ENCODE data around the gene VWA3B.
A peak's percentile ranks its signal among the peaks of the same experiment; 100 is the strongest.

The VWA3B gene

DNA sequence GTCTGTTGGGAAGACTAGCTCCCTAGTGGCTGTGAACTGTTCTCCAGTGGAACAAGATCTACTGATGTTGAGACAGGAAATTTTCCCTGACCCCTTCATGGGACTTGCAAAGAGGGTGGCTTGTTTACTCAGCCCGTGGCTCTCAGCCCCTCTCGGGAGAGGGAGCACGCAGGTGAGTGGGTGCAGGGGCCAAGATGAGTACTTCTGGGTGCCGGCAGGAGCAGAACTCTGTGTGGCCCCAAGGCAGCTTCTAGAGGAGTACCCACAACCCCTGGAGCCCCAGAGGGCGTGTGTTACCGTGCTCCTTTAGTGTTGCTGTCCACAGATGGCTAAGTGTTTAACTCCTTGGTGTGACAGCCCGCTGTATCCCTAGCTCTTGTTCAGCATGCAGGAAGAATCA is 191.1 kb downstream of the VWA3B start:
- no peaks in the 10 kb centered on the region for H3K27me3 ChIP-seq (ENCODE audit: control insufficient read depth in 3 of 3, insufficient read depth in 3 of 3, low read depth in 1 of 3, low read length in 3 of 3)
- no peak overlapping the region for H2AFZ ChIP-seq (ENCODE audit: low read length)
- H3K27ac ChIP-seq (replicated peaks; ENCODE audit: low read length): no peak overlapping the region
- H3K4me1 ChIP-seq (ENCODE audit: control insufficient read depth in 2 of 2, insufficient read depth in 1 of 2, low read depth in 1 of 2, low read length in 2 of 2): peaks cover 6 to 8% of the 10 kb centered on the region in 2 donors
- no peaks in the 10 kb centered on the region for H3K36me3 ChIP-seq (replicated peaks in 1 of 2; ENCODE audit: control insufficient read depth in 2 of 2, insufficient read depth in 2 of 2, low read length in 2 of 2)
- H3K79me1 ChIP-seq (ENCODE audit: low read depth, low read length): no peaks in the 10 kb centered on the region
- no peak overlapping the region for H3K9ac ChIP-seq (ENCODE audit: low read depth, low read length, poor library complexity)
- H3K18ac ChIP-seq (ENCODE audit: low read length): no peak overlapping the region
- no peak for DNase-seq (ENCODE audit: low spot score)
- WGBS, 2 donors (ENCODE audit: extremely low coverage in 2 of 2, insufficient read length in 2 of 2, insufficient replicate concordance in 1 of 2): no CpG with 5 or more reads among the region's 7 CpGs
- no peak overlapping the region for H2BK5ac ChIP-seq (ENCODE audit: low read length)
- no peak overlapping the region for H3K4me3 ChIP-seq (ENCODE audit: low read length in 2 of 2)
- H2AK5ac ChIP-seq (ENCODE audit: low read depth, low read length): no peak overlapping the region
- no peak overlapping the region for H4K8ac ChIP-seq (ENCODE audit: low read depth, low read length)
- no peak overlapping the region for H3K4ac ChIP-seq (ENCODE audit: low read length)
- no peak overlapping the region for H3K14ac ChIP-seq (ENCODE audit: low read length)
- no peak overlapping the region for H4K91ac ChIP-seq (ENCODE audit: low read depth, low read length, poor library complexity)
- H3K9me3 ChIP-seq (replicated peaks in 1 of 2; ENCODE audit: control insufficient read depth in 2 of 2, insufficient read depth in 1 of 2, low read depth in 1 of 2, low read length in 2 of 2): peaks cover 4 to 8% of the 10 kb centered on the region in 2 donors
- H3K4me2 ChIP-seq (ENCODE audit: insufficient read depth, low read length, poor library complexity, severe bottlenecking): no peak overlapping the region
- no peak overlapping the region for H3K23ac ChIP-seq (ENCODE audit: low read depth, low read length, poor library complexity)
- no peak overlapping the region for H2BK12ac ChIP-seq (ENCODE audit: low read length)
- no peak overlapping the region for H2BK120ac ChIP-seq (ENCODE audit: low read depth, low read length)
- no peak overlapping the region for H2BK15ac ChIP-seq (ENCODE audit: low read length)

GRCh38 chr2:98280376-98281102 is 193.6 kb downstream of the VWA3B start:
- Histone ChIP-seq H3K4me1 (ENCODE audit: control insufficient read depth in 2 of 2, insufficient read depth in 1 of 2, low read depth in 1 of 2, low read length in 2 of 2) (peaks cover 6 to 8% of the 10 kb centered on the region in 2 donors), H4K8ac (ENCODE audit: low read depth, low read length) (no peak overlapping the region), H2BK15ac (ENCODE audit: low read length) (no peak overlapping the region), H2BK12ac (ENCODE audit: low read length) (no peak overlapping the region), H3K27ac (replicated peaks; ENCODE audit: low read length) (no peak overlapping the region), H3K4ac (ENCODE audit: low read length) (no peak overlapping the region), H2AFZ (ENCODE audit: low read length) (peak overlapping the region; percentile 46), H2AK5ac (ENCODE audit: low read depth, low read length) (no peak overlapping the region), H4K91ac (ENCODE audit: low read depth, low read length, poor library complexity) (no peak overlapping the region), H3K9ac (ENCODE audit: low read depth, low read length, poor library complexity) (no peak overlapping the region), H2BK5ac (ENCODE audit: low read length) (no peak overlapping the region), H3K9me3 (replicated peaks in 1 of 2; ENCODE audit: control insufficient read depth in 2 of 2, insufficient read depth in 1 of 2, low read depth in 1 of 2, low read length in 2 of 2) (peaks cover 4 to 8% of the 10 kb centered on the region in 2 donors), H2BK120ac (ENCODE audit: low read depth, low read length) (no peak overlapping the region), H3K14ac (ENCODE audit: low read length) (no peak overlapping the region), H3K18ac (ENCODE audit: low read length) (no peak overlapping the region), H3K4me2 (ENCODE audit: insufficient read depth, low read length, poor library complexity, severe bottlenecking) (no peak overlapping the region), H3K27me3 (ENCODE audit: control insufficient read depth in 3 of 3, insufficient read depth in 3 of 3, low read depth in 1 of 3, low read length in 3 of 3) (no peaks in the 10 kb centered on the region), H3K36me3 (replicated peaks in 1 of 2; ENCODE audit: control insufficient read depth in 2 of 2, insufficient read depth in 2 of 2, low read length in 2 of 2) (no peaks in the 10 kb centered on the region), H3K4me3 (ENCODE audit: low read length in 2 of 2) (no peak overlapping the region), H3K23ac (ENCODE audit: low read depth, low read length, poor library complexity) (no peak overlapping the region), H3K79me1 (ENCODE audit: low read depth, low read length) (no peaks in the 10 kb centered on the region)
- no peak for DNase-seq (ENCODE audit: low spot score)
- no CpG with 5 or more reads among the region's 18 CpGs for WGBS, 2 donors (ENCODE audit: extremely low coverage in 2 of 2, insufficient read length in 2 of 2, insufficient replicate concordance in 1 of 2)

DNA sequence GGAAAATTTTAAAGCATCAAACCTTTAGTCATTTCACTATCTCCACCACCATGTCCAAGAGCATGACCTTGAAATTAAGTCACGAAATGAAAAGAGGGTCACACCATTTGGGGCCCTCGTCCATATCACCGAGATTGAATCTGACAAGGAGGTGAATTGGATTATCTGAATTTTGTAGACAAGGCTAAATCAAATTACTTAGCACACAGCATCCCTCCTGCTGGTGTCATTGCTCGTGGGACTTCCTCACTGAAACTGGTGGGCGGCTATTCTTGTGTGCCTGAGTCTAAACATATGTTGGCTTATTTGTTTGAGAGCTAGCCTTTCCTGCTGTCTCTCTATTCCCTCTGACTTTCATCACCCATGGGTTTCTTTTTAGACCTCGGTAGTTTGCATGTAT is 194.6 kb downstream of the VWA3B start:
- no peak overlapping the region for H3K9ac ChIP-seq (ENCODE audit: low read depth, low read length, poor library complexity)
- no CpG with 5 or more reads among the region's 6 CpGs for WGBS, 2 donors (ENCODE audit: extremely low coverage in 2 of 2, insufficient read length in 2 of 2, insufficient replicate concordance in 1 of 2)
- DNase-seq (ENCODE audit: low spot score): no peak

GRCh38 chr2:98282109-98282508 is 195.1 kb downstream of the VWA3B start:
- no peak overlapping the region for H3K27ac ChIP-seq (replicated peaks; ENCODE audit: low read length)
- H4K8ac ChIP-seq (ENCODE audit: low read depth, low read length): no peak overlapping the region
- no peaks in the 10 kb centered on the region for H3K79me1 ChIP-seq (ENCODE audit: low read depth, low read length)
- H3K4me3 ChIP-seq (ENCODE audit: low read length in 2 of 2): no peak overlapping the region
- no peak overlapping the region for H3K14ac ChIP-seq (ENCODE audit: low read length)
- peaks cover 6 to 8% of the 10 kb centered on the region in 2 donors for H3K4me1 ChIP-seq (ENCODE audit: control insufficient read depth in 2 of 2, insufficient read depth in 1 of 2, low read depth in 1 of 2, low read length in 2 of 2)
- H3K9me3 ChIP-seq (replicated peaks in 1 of 2; ENCODE audit: control insufficient read depth in 2 of 2, insufficient read depth in 1 of 2, low read depth in 1 of 2, low read length in 2 of 2): peaks cover 4 to 8% of the 10 kb centered on the region in 2 donors
- H2BK120ac ChIP-seq (ENCODE audit: low read depth, low read length): no peak overlapping the region
- no peak overlapping the region for H2AK5ac ChIP-seq (ENCODE audit: low read depth, low read length)
- no peak overlapping the region for H3K9ac ChIP-seq (ENCODE audit: low read depth, low read length, poor library complexity)
- H3K18ac ChIP-seq (ENCODE audit: low read length): no peak overlapping the region
- no peaks in the 10 kb centered on the region for H3K27me3 ChIP-seq (ENCODE audit: control insufficient read depth in 3 of 3, insufficient read depth in 3 of 3, low read depth in 1 of 3, low read length in 3 of 3)
- no peak overlapping the region for H4K91ac ChIP-seq (ENCODE audit: low read depth, low read length, poor library complexity)
- no peaks in the 10 kb centered on the region for H3K36me3 ChIP-seq (replicated peaks in 1 of 2; ENCODE audit: control insufficient read depth in 2 of 2, insufficient read depth in 2 of 2, low read length in 2 of 2)
- H2BK5ac ChIP-seq (ENCODE audit: low read length): no peak overlapping the region
- H2BK15ac ChIP-seq (ENCODE audit: low read length): no peak overlapping the region
- no peak overlapping the region for H3K4me2 ChIP-seq (ENCODE audit: insufficient read depth, low read length, poor library complexity, severe bottlenecking)
- H3K23ac ChIP-seq (ENCODE audit: low read depth, low read length, poor library complexity): no peak overlapping the region
- DNase-seq (ENCODE audit: low spot score): no peak
- no peak overlapping the region for H3K4ac ChIP-seq (ENCODE audit: low read length)
- WGBS, 2 donors (ENCODE audit: extremely low coverage in 2 of 2, insufficient read length in 2 of 2, insufficient replicate concordance in 1 of 2): no CpG with 5 or more reads among the region's 1 CpG
- no peak overlapping the region for H2AFZ ChIP-seq (ENCODE audit: low read length)
- H2BK12ac ChIP-seq (ENCODE audit: low read length): no peak overlapping the region

More for the DNA sequence above, 194.6 kb downstream of the VWA3B start:
- no peak overlapping the region for H4K91ac ChIP-seq (ENCODE audit: low read depth, low read length, poor library complexity)
- no peak overlapping the region for H3K23ac ChIP-seq (ENCODE audit: low read depth, low read length, poor library complexity)
- no peak overlapping the region for H4K8ac ChIP-seq (ENCODE audit: low read depth, low read length)
- no peak overlapping the region for H2AFZ ChIP-seq (ENCODE audit: low read length)
- no peak overlapping the region for H2BK120ac ChIP-seq (ENCODE audit: low read depth, low read length)
- H3K79me1 ChIP-seq (ENCODE audit: low read depth, low read length): no peaks in the 10 kb centered on the region
- H3K27me3 ChIP-seq (ENCODE audit: control insufficient read depth in 3 of 3, insufficient read depth in 3 of 3, low read depth in 1 of 3, low read length in 3 of 3): no peaks in the 10 kb centered on the region
- no peak overlapping the region for H3K4me2 ChIP-seq (ENCODE audit: insufficient read depth, low read length, poor library complexity, severe bottlenecking)
- no peak overlapping the region for H2AK5ac ChIP-seq (ENCODE audit: low read depth, low read length)
- H2BK5ac ChIP-seq (ENCODE audit: low read length): no peak overlapping the region
- H3K4me3 ChIP-seq (ENCODE audit: low read length in 2 of 2): no peak overlapping the region
- H3K4me1 ChIP-seq (ENCODE audit: control insufficient read depth in 2 of 2, insufficient read depth in 1 of 2, low read depth in 1 of 2, low read length in 2 of 2): peaks cover 6 to 8% of the 10 kb centered on the region in 2 donors
- no peak overlapping the region for H3K4ac ChIP-seq (ENCODE audit: low read length)
- H3K36me3 ChIP-seq (replicated peaks in 1 of 2; ENCODE audit: control insufficient read depth in 2 of 2, insufficient read depth in 2 of 2, low read length in 2 of 2): no peaks in the 10 kb centered on the region
- H3K27ac ChIP-seq (replicated peaks; ENCODE audit: low read length): no peak overlapping the region
- no peak overlapping the region for H3K14ac ChIP-seq (ENCODE audit: low read length)
- H3K18ac ChIP-seq (ENCODE audit: low read length): no peak overlapping the region
- no peak overlapping the region for H2BK12ac ChIP-seq (ENCODE audit: low read length)
- no peak overlapping the region for H2BK15ac ChIP-seq (ENCODE audit: low read length)
- peaks cover 4 to 8% of the 10 kb centered on the region in 2 donors for H3K9me3 ChIP-seq (replicated peaks in 1 of 2; ENCODE audit: control insufficient read depth in 2 of 2, insufficient read depth in 1 of 2, low read depth in 1 of 2, low read length in 2 of 2)

Data from neuronal stem cell (in vitro differentiated cells).